GM12878 (cell line): ENCODE data around the gene PTPN14.

Experiments used
- CEBPB ChIP-seq, 2 experiments: fragments of 150-350 bp in 1 of 2; IDR thresholded peaks; 2 replicates each; pipeline ENCODE4 v1.6.1; 2012 to 2014; ENCODE audit warnings: low read depth in 2 of 2, low read length in 2 of 2, borderline replicate concordance in 1 of 2, inconsistent platforms in 1 of 2
- NFXL1 ChIP-seq: fragments of 450-650 bp; IDR thresholded peaks from 2 replicates; pipeline ENCODE4 v1.6.1; 2017; ENCODE audit warnings: antibody characterized with exemption, mild to moderate bottlenecking, borderline replicate concordance
- YY1 ChIP-seq: IDR thresholded peaks from 2 replicates; pipeline ENCODE4 v1.6.1; 2011; ENCODE audit warnings: low read depth, mild to moderate bottlenecking, low read length
- TF ChIP-seq, protein P1 (sequence below): fragments of 450-650 bp; IDR thresholded peaks from 2 replicates; pipeline ENCODE4 v1.6.1; 2017; ENCODE audit warnings: mild to moderate bottlenecking, moderate library complexity
- TF ChIP-seq, protein P2 (sequence below): fragments of 450-650 bp; IDR thresholded peaks from 2 replicates; pipeline ENCODE4 v1.6.1; 2017; ENCODE audit warnings: mild to moderate bottlenecking
- TF ChIP-seq, protein P3 (sequence below): fragments of 450-650 bp; IDR thresholded peaks from 2 replicates; pipeline ENCODE4 v1.6.1; 2016; ENCODE audit warnings: mild to moderate bottlenecking, moderate library complexity, borderline replicate concordance

DNA sequence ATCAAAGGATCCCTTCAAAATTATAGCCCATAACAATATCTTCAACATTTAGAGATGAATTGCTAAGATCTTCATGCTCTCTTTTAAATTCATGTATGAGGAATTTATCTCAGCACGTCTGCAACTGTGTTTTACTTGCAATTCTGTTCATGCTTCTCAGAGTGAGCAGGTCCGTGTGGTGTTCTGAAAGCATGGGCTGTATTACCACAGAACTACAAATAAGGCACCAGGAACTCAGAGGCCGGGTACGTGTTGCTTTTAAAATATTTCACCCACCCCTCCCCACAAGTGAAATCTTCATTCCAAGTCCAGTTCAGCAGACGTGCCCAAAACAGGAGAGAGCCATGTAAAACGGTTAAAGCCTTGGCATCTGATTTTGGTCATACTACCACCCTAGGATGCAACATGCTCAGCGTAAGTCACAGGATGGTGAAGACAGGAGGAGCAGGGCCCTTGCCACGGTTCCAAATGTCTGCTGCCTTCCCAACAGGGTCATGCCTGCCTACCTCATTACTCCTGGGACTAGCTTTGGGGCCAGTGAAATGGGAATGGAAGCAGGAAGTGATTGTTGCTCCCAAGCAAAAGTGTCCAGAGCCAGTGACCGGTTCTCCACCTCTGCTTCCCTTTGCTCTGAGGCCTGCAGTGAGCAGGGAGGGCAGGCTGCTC is 133.7 kb downstream of the PTPN14 start:
- no peak for TF ChIP-seq NFXL1
- TF ChIP-seq YY1: no peak
- TF ChIP-seq CEBPB (IDR thresholded peaks at IDR 0.05; ENCODE audit: borderline replicate concordance in 1 of 2, low read depth in 2 of 2, low read length in 2 of 2): no peak
- TF ChIP-seq, protein P1, sequence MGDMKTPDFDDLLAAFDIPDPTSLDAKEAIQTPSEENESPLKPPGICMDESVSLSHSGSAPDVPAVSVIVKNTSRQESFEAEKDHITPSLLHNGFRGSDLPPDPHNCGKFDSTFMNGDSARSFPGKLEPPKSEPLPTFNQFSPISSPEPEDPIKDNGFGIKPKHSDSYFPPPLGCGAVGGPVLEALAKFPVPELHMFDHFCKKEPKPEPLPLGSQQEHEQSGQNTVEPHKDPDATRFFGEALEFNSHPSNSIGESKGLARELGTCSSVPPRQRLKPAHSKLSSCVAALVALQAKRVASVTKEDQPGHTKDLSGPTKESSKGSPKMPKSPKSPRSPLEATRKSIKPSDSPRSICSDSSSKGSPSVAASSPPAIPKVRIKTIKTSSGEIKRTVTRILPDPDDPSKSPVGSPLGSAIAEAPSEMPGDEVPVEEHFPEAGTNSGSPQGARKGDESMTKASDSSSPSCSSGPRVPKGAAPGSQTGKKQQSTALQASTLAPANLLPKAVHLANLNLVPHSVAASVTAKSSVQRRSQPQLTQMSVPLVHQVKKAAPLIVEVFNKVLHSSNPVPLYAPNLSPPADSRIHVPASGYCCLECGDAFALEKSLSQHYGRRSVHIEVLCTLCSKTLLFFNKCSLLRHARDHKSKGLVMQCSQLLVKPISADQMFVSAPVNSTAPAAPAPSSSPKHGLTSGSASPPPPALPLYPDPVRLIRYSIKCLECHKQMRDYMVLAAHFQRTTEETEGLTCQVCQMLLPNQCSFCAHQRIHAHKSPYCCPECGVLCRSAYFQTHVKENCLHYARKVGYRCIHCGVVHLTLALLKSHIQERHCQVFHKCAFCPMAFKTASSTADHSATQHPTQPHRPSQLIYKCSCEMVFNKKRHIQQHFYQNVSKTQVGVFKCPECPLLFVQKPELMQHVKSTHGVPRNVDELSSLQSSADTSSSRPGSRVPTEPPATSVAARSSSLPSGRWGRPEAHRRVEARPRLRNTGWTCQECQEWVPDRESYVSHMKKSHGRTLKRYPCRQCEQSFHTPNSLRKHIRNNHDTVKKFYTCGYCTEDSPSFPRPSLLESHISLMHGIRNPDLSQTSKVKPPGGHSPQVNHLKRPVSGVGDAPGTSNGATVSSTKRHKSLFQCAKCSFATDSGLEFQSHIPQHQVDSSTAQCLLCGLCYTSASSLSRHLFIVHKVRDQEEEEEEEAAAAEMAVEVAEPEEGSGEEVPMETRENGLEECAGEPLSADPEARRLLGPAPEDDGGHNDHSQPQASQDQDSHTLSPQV: no peak
- TF ChIP-seq, protein P2, sequence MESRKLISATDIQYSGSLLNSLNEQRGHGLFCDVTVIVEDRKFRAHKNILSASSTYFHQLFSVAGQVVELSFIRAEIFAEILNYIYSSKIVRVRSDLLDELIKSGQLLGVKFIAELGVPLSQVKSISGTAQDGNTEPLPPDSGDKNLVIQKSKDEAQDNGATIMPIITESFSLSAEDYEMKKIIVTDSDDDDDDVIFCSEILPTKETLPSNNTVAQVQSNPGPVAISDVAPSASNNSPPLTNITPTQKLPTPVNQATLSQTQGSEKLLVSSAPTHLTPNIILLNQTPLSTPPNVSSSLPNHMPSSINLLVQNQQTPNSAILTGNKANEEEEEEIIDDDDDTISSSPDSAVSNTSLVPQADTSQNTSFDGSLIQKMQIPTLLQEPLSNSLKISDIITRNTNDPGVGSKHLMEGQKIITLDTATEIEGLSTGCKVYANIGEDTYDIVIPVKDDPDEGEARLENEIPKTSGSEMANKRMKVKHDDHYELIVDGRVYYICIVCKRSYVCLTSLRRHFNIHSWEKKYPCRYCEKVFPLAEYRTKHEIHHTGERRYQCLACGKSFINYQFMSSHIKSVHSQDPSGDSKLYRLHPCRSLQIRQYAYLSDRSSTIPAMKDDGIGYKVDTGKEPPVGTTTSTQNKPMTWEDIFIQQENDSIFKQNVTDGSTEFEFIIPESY: no peak
- TF ChIP-seq, protein P3, sequence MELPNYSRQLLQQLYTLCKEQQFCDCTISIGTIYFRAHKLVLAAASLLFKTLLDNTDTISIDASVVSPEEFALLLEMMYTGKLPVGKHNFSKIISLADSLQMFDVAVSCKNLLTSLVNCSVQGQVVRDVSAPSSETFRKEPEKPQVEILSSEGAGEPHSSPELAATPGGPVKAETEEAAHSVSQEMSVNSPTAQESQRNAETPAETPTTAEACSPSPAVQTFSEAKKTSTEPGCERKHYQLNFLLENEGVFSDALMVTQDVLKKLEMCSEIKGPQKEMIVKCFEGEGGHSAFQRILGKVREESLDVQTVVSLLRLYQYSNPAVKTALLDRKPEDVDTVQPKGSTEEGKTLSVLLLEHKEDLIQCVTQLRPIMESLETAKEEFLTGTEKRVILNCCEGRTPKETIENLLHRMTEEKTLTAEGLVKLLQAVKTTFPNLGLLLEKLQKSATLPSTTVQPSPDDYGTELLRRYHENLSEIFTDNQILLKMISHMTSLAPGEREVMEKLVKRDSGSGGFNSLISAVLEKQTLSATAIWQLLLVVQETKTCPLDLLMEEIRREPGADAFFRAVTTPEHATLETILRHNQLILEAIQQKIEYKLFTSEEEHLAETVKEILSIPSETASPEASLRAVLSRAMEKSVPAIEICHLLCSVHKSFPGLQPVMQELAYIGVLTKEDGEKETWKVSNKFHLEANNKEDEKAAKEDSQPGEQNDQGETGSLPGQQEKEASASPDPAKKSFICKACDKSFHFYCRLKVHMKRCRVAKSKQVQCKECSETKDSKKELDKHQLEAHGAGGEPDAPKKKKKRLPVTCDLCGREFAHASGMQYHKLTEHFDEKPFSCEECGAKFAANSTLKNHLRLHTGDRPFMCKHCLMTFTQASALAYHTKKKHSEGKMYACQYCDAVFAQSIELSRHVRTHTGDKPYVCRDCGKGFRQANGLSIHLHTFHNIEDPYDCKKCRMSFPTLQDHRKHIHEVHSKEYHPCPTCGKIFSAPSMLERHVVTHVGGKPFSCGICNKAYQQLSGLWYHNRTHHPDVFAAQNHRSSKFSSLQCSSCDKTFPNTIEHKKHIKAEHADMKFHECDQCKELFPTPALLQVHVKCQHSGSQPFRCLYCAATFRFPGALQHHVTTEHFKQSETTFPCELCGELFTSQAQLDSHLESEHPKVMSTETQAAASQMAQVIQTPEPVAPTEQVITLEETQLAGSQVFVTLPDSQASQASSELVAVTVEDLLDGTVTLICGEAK: no peak
